OCI-LY1 (cell line): ENCODE data around the gene MC1R.

Experiments
- EZH2 ChIP-seq: fragments of 200-600 bp; sonication (generic), shearing (Covaris generic); IDR thresholded peaks from 2 replicates; pipeline ENCODE4 v1.8.0; 2017; ENCODE audit warnings: borderline replicate concordance, mixed run types, mild to moderate bottlenecking, antibody characterized with exemption, low read length, moderate library complexity, mixed read lengths
- TF ChIP-seq, protein P1 (sequence below): fragments of 200-600 bp; sonication (generic), shearing (Covaris generic); IDR thresholded peaks from 2 replicates; pipeline ENCODE4 v1.5.1; 2017; ENCODE audit warnings: mild to moderate bottlenecking, antibody characterized with exemption, low read length, moderate library complexity, mixed read lengths

DNA sequence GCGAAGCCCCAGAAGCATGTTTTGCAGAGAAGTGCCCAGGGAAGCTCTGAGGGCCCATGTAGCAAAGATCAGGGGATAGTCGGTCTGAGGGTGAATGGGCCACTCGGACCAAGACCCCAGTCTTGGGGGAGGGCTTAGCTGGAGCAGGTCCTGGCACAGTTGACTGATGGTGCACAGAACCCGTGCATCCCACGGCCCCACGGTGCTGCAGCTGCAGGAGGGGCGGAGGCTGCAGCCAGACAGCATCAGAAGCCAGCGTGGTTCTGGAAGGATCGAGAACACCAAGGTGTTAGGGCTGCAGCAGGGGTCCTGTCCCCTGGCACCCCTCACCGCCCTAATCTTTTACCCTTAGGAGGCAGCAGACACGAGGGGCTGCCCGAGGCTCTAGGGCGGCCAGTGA, 6.5 kb upstream of the MC1R start:
- TF ChIP-seq, protein P1, sequence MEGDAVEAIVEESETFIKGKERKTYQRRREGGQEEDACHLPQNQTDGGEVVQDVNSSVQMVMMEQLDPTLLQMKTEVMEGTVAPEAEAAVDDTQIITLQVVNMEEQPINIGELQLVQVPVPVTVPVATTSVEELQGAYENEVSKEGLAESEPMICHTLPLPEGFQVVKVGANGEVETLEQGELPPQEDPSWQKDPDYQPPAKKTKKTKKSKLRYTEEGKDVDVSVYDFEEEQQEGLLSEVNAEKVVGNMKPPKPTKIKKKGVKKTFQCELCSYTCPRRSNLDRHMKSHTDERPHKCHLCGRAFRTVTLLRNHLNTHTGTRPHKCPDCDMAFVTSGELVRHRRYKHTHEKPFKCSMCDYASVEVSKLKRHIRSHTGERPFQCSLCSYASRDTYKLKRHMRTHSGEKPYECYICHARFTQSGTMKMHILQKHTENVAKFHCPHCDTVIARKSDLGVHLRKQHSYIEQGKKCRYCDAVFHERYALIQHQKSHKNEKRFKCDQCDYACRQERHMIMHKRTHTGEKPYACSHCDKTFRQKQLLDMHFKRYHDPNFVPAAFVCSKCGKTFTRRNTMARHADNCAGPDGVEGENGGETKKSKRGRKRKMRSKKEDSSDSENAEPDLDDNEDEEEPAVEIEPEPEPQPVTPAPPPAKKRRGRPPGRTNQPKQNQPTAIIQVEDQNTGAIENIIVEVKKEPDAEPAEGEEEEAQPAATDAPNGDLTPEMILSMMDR = no peak
- TF ChIP-seq EZH2 = no peak
